Left forelimb (tissue), 1 donor: ENCODE data around the gene H2AZ2.
"Not testable (repeated sequence)": the region's sequence is repeated elsewhere in the genome, so short reads cannot be mapped to it uniquely, and the experiment has no call there.

Experiments
- DNase-seq: peaks from one replicate; pipeline ENCODE4 v3.0.0-alpha.2; 2018; ENCODE audit warnings: low spot score

H2AZ2 gene

DNA sequence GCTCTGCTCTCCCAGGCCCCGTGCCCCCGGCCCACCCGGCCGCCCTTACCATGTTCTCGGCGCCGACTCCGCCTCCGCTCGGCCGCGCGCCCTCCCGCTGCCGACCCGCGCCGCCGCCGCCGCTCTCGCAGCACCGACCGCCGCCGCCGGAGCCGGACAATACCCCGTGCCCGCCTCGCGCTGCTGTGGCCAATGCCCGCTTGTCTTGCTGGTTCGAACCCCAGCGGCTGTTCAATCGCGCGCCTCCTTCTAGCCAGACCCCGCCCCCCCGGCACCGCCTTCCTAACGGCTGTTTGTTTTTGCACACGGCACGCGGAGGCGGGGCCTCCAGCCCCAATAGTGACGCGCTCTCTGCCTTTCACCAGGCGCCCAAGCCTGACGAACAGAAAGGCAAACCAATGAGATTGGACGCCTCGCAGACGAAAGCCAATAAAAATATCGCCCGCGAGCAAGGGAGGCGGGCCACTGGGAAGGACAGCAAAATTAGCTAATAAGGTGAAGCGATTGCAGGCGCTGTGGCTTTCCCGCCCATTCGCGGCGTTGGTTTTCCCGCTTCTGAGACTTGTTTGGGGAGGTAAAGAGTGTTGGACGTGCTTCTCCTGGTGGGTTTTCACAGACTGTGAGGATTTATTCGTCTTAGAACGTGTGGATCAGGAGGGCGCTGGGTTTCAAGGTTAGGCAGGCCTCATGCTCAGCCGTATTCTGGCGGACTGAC, at the start of gene H2AZ2:
Gene H2AZ2, minus strand, starts transcription at position 168 of the 715 bp plus-strand sequence. Its CDS starts 116 bp downstream, at position 52.
- DNase-seq: peak; percentile 100

GRCh38 chr7:44897309-44897708, 49.4 kb upstream of the H2AZ2 start:
- DNase-seq: no peak

GRCh38 chr7:44894888-44895580, 47.1 kb upstream of the H2AZ2 start:
- peak; percentile 71 for DNase-seq

- no peak for DNase-seq
These were observed 45.9 kb upstream of the H2AZ2 start for GRCh38 chr7:44893710-44894234.

DNA sequence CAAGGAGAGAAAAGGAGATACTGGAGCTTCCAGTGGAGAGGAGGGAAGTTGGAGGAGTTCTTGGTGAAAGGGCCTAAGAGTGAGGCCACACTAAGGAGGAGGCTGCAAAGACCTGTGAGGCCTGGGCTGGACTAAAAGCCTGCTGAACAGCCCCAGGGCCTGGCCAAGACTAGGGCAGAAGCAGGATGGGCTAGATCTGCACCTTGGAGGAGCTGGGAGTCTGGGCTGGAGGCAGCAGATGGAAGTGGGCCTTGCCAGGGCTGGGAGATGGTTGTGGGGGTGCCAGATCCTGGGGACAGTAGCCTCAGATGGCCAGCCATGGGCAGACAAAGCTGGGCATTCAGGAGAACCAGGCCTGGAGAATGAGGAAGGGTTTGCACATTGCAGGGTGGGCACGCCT, 43.9 kb upstream of the H2AZ2 start:
- no peak for DNase-seq

DNA sequence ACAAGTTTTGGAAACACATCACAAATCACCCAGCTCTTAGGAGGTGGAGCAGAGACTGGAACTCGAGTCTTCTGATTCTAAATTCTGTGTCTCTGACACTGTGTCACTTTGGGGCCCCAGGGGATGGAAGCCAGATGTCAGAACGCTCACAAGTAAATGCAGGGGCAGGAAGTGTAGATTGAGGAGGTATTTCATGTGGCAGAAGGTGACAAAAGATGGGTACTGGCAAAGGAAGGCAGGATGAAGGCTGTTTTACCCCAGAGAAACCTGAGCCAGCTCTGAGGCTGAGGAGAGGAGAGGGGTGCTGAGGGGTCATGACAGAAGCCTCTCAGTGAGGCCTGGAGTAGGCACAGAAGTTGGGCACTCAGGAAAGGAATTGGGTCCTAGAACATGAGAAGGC, 43.5 kb upstream of the H2AZ2 start:
- DNase-seq: no peak

GRCh38 chr7:44889086-44889781, 41.3 kb upstream of the H2AZ2 start:
- no peak for DNase-seq

DNA sequence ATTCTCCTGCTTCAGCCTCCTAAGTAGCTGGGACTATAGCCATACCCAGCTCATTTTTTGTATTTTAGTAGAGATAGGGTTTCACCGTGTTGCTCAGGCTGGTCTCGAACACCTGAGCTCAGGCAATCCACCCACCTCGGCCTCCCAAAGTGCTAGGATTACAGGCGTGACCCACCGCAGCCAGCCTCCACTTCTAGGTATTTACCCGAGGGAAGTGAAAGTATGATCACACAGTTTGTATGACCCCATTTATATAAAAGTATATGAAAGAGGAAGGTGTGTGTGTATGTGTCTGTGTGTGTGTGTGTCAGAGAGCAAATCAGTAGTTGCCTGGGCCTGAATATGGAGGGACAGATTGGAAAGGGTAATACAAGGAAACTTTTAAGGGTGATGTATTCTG, 39.4 kb upstream of the H2AZ2 start:
- no peak for DNase-seq

- peak; percentile 97 for DNase-seq
These were observed 37.8 kb upstream of the H2AZ2 start, which contains the start of gene PURB for GRCh38 chr7:44885394-44886317. Gene PURB, minus strand, starts transcription at chr7:44885530. Its CDS starts 182 bp downstream, at chr7:44885348.

GRCh38 chr7:44884621-44885393, 36.9 kb upstream of the H2AZ2 start:
- peak; percentile 78 for DNase-seq

DNA sequence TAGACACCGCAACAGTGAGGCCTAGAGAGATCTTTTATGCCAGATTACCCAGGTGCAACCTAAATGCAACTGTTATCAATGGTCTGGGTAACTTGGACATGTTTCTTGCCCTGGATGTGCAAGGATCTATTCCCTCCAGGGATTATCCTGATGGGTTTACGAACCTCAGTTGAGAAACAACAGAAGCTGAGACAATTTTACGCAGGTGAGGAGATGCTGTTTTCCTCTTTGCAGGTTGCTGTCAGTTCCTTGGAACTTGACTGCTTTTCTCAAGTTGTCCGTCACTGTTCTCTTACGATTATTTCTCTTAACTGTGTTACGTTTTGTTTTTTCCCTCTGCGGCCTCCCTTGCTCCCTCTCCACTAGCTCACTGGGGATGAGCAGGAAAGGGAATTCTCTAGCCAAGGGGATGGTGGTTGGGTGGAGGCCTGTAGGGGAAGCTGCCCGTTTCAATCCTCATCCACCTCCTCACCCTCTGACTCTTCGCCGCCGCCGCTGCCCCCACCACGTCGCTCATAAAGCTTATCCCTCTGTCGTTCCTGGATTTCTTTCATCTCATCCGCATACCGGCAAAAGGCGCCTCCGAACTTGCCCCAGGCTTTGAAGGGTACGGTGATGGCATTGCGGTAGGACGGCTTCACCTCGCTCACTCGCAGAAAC, 36.2 kb upstream of the H2AZ2 start:
- DNase-seq: no peak

DNA sequence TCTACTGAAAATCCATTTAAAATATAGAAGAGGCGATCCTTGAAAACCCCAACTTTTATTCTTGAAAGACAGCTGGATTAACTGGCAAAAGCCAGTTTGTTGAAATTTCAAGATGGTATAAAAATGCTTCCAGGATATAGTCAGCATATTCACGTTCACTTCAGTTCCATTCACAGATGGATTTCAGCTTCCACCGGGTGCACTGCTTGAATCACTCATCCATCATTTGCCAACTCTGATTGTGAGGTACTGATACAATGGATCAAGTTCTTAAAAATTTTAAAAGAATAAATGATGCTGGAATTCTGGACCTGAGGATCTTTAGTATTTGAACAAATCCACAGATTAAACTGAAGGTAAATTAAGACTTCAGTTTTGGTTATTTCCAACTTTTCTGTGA, 35.0 kb upstream of the H2AZ2 start:
- DNase-seq: no peak

DNA sequence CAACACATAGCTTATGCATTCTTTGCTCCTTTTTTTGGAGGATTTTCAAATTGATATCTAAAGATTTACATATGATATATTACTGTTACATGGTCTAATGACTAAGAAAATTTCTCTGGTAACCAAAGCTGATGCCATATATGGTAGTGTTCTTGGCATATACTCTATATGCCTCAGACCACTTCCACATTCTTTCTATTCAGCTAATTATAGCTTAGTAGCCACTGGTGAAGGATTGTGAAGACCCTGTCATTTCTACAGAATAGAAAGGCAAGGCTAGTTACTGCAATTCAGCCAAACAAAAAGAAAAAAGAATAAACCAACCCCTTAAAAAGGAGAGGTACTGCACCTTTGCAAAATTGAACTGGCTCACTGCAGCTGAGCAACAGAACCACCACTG, 33.7 kb upstream of the H2AZ2 start:
- DNase-seq: no peak

GRCh38 chr7:44881066-44881600, 33.2 kb upstream of the H2AZ2 start:
- DNase-seq: no peak

GRCh38 chr7:44880317-44881018, 32.6 kb upstream of the H2AZ2 start:
- no peak for DNase-seq

DNA sequence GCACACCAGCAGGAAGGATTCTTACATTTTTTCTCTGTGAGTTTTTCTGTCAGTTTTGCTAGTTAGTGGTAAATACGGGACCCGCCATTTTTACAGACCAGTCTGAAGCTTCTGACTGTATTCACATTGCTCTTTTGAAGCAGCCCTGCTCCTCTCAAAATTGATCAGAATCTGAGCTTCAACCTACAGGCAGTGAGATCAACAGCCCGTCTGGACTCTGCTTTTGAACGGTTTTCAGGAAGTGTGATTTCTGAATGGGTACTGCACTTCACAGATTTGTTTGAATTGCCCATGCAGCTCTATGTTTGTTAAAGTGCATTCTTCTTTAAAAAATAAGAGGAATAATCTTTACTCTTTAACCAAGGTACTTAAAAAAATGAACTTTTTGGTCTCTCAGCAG, 28.5 kb upstream of the H2AZ2 start:
- no peak for DNase-seq

- DNase-seq: no peak
These were observed 27.4 kb upstream of the H2AZ2 start for GRCh38 chr7:44875241-44875640.

GRCh38 chr7:44872787-44873186, 24.9 kb upstream of the H2AZ2 start:
- no peak for DNase-seq

- DNase-seq: not testable (repeated sequence)
These were observed 24.0 kb upstream of the H2AZ2 start for GRCh38 chr7:44871918-44872317.
